ENCODE measurements around the gene ADAMTSL3. TPM values are rescaled to one million over a fixed set of nuclear protein-coding genes. Genes with fewer than 3 reads are reported as not detected.

The ADAMTSL3 gene
- total and polyA plus RNA-seq, 8 donors: 10.5 to 27.6 (median 17.4) TPM

- ATAC-seq (no peak), DNase-seq (no peak)
- TF ChIP-seq, protein P1, sequence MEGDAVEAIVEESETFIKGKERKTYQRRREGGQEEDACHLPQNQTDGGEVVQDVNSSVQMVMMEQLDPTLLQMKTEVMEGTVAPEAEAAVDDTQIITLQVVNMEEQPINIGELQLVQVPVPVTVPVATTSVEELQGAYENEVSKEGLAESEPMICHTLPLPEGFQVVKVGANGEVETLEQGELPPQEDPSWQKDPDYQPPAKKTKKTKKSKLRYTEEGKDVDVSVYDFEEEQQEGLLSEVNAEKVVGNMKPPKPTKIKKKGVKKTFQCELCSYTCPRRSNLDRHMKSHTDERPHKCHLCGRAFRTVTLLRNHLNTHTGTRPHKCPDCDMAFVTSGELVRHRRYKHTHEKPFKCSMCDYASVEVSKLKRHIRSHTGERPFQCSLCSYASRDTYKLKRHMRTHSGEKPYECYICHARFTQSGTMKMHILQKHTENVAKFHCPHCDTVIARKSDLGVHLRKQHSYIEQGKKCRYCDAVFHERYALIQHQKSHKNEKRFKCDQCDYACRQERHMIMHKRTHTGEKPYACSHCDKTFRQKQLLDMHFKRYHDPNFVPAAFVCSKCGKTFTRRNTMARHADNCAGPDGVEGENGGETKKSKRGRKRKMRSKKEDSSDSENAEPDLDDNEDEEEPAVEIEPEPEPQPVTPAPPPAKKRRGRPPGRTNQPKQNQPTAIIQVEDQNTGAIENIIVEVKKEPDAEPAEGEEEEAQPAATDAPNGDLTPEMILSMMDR (IDR thresholded peaks at IDR 0.05): no peak
- Histone ChIP-seq H3K4me3 (no peak overlapping the region), H3K27ac (no peak overlapping the region), H3K4me1 (no peaks in the 10 kb centered on the region), H3K36me3 (no peaks in the 10 kb centered on the region), H3K9me3 (peaks cover 0 to 10% of the 10 kb centered on the region in 2 donors), H3K27me3 (no peaks in the 10 kb centered on the region)
- intact Hi-C loops (cut with DNase I): no loop called here
These were observed 316.5 kb downstream of the ADAMTSL3 start for GRCh38 chr15:83970295-83970890.

DNA sequence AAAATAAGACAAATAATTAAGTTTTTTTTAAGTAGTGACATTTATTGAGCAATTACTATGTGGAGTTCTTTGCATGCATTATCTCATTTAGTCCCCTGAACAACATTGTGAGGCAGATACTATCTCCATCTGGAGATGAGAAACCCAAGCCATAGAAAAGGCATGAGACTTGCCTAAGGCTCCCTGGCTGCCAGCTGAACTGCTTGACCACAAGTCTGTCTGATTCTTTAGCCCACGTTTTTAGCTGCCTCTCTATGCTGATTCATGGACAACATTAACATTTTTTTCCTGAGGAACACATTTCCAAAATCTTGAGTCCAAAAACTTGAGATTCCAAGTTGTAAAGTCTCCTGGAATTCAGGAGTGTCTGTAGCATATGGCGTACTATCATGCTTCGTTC lies 318.1 kb downstream of the ADAMTSL3 start:
- no peak for DNase-seq
- Histone ChIP-seq H3K27me3 (no peaks in the 10 kb centered on the region), H3K4me3 (no peak overlapping the region), H3K36me3 (no peaks in the 10 kb centered on the region), H3K4me1 (no peaks in the 10 kb centered on the region), H3K27ac (no peak overlapping the region), H3K9me3 (peaks cover 0 to 16% of the 10 kb centered on the region in 2 donors)
- TF ChIP-seq, protein P1 (IDR thresholded peaks at IDR 0.05): no peak
- intact Hi-C loops (cut with DNase I): no loop called here
- no peak for ATAC-seq

DNA sequence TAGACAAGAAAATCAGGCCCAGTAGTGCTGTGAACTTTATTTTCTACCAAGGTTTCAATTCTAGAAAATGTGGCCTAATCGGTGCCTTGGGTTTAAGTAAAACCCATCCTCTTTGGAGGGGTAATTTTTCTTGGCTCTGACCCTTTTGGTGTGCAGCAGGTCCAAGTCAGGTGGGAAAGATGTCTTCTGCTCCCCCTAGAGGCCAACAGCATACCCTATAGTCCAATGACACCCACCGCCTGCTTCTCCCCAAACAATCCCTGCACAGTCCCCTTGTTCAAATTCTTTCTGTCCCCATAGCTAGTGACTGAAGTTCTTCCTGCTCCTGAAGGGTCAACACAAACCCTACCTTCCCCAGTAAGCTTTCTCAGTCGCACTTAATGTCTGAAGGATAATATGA lies 319.9 kb downstream of the ADAMTSL3 start:
- intact Hi-C loops (cut with DNase I): no loop called here
- H3K9me3 ChIP-seq: peaks cover 0 to 10% of the 10 kb centered on the region in 2 donors
- H3K27ac ChIP-seq: no peak overlapping the region
- TF ChIP-seq, protein P1 (IDR thresholded peaks at IDR 0.05): no peak
- no peaks in the 10 kb centered on the region for H3K27me3 ChIP-seq
- ATAC-seq (peak; percentile 23), DNase-seq (no peak)
- no peaks in the 10 kb centered on the region for H3K4me1 ChIP-seq
- no peaks in the 10 kb centered on the region for H3K36me3 ChIP-seq
- H3K4me3 ChIP-seq: no peak overlapping the region

- TF ChIP-seq, protein P1 (IDR thresholded peaks at IDR 0.05): no peak
- H3K4me1 ChIP-seq: no peaks in the 10 kb centered on the region
- no peaks in the 10 kb centered on the region for H3K27me3 ChIP-seq
- no peak overlapping the region for H3K4me3 ChIP-seq
- intact Hi-C loops (cut with DNase I): no loop called here
- DNase-seq: no peak
- H3K36me3 ChIP-seq: no peaks in the 10 kb centered on the region
- no peak overlapping the region for H3K27ac ChIP-seq
- ATAC-seq: no peak
- peaks cover 0 to 10% of the 10 kb centered on the region in 2 donors for H3K9me3 ChIP-seq
These were observed 324.1 kb downstream of the ADAMTSL3 start for GRCh38 chr15:83977992-83978391.

GRCh38 chr15:83978588-83978987 lies 324.7 kb downstream of the ADAMTSL3 start:
- Histone ChIP-seq H3K27ac (no peak overlapping the region), H3K27me3 (no peaks in the 10 kb centered on the region), H3K36me3 (no peaks in the 10 kb centered on the region), H3K4me3 (no peak overlapping the region), H3K4me1 (no peaks in the 10 kb centered on the region), H3K9me3 (peaks cover 0 to 10% of the 10 kb centered on the region in 2 donors)
- intact Hi-C loops (cut with DNase I): no loop called here
- ATAC-seq: no peak
- no peak for DNase-seq
- TF ChIP-seq, protein P1 (IDR thresholded peaks at IDR 0.05): no peak
